ENCODE data around the gene DTWD1. TPM values are rescaled to one million over a fixed set of nuclear protein-coding genes. Genes with fewer than 3 reads are reported as not detected.

The DTWD1 gene
- polyA plus RNA-seq, 1 experiment, result 65.4 TPM

- DNase-seq (ENCODE audit: low read depth, low spot score), result no peak
- peak overlapping the region; percentile 69 for H3K4me3 ChIP-seq (ENCODE audit: low read depth, low read length)
- ChIA-PET POLR2A (interaction anchor here (0.6 to 1.0 kb wide), 6 partner anchors 25 to 431 kb away, joined by 3 to 16 read pairs (median 4); no protein-coding TSS in a partner anchor), CTCF (interaction anchor here (1.0 to 1.1 kb wide), 2 partner anchors 199 to 383 kb away, joined by 3 read pairs; no protein-coding TSS in a partner anchor)
- no peaks in the 10 kb centered on the region for H3K9me3 ChIP-seq (ENCODE audit: control insufficient read depth, insufficient read depth, low read length)
- peak overlapping the region; percentile 77 for H3K27ac ChIP-seq (ENCODE audit: low read depth, low read length)
- TF ChIP-seq, protein P1, sequence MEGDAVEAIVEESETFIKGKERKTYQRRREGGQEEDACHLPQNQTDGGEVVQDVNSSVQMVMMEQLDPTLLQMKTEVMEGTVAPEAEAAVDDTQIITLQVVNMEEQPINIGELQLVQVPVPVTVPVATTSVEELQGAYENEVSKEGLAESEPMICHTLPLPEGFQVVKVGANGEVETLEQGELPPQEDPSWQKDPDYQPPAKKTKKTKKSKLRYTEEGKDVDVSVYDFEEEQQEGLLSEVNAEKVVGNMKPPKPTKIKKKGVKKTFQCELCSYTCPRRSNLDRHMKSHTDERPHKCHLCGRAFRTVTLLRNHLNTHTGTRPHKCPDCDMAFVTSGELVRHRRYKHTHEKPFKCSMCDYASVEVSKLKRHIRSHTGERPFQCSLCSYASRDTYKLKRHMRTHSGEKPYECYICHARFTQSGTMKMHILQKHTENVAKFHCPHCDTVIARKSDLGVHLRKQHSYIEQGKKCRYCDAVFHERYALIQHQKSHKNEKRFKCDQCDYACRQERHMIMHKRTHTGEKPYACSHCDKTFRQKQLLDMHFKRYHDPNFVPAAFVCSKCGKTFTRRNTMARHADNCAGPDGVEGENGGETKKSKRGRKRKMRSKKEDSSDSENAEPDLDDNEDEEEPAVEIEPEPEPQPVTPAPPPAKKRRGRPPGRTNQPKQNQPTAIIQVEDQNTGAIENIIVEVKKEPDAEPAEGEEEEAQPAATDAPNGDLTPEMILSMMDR (IDR thresholded peaks at IDR 0.05; ENCODE audit: low read depth, low read length), result no peak
- no peaks in the 10 kb centered on the region for H3K27me3 ChIP-seq (ENCODE audit: control insufficient read depth, insufficient read depth, low read length)
Measured at GRCh38 chr15:49620199-49620598, 649 bp upstream of the DTWD1 start.

GRCh38 chr15:49621401-49621811 is 558 bp downstream of the DTWD1 start:
- peaks cover 4% of the 10 kb centered on the region; the same call in 1 of the 2 replicates for H3K9me3 ChIP-seq (ENCODE audit: control insufficient read depth, insufficient read depth, low read length)
- ChIA-PET CTCF (no interaction called here), POLR2A (interaction anchor here (0.6 to 1.0 kb wide), 10 partner anchors 141 to 430 kb away, joined by 3 to 16 read pairs (median 4); no protein-coding TSS in a partner anchor)
- no peak for DNase-seq (ENCODE audit: low read depth, low spot score)
- H3K27me3 ChIP-seq (ENCODE audit: control insufficient read depth, insufficient read depth, low read length), result no peaks in the 10 kb centered on the region
- TF ChIP-seq, protein P1 (IDR thresholded peaks at IDR 0.05; ENCODE audit: low read depth, low read length), result no peak
- peak overlapping the region; percentile 80 for H3K4me3 ChIP-seq (ENCODE audit: low read depth, low read length)
- peak overlapping the region; percentile 93 for H3K27ac ChIP-seq (ENCODE audit: low read depth, low read length)

GRCh38 chr15:49621887-49622286 is 1.0 kb downstream of the DTWD1 start:
- DNase-seq (ENCODE audit: low read depth, low spot score), result no peak
- POLR2A ChIA-PET, result no interaction called here
- TF ChIP-seq, protein P1 (IDR thresholded peaks at IDR 0.05; ENCODE audit: low read depth, low read length), result no peak
- Histone ChIP-seq H3K27ac (ENCODE audit: low read depth, low read length) (no peak overlapping the region), H3K9me3 (ENCODE audit: control insufficient read depth, insufficient read depth, low read length) (peaks cover 4% of the 10 kb centered on the region; the same call in 1 of the 2 replicates), H3K4me3 (ENCODE audit: low read depth, low read length) (peak overlapping the region; percentile 80), H3K27me3 (ENCODE audit: control insufficient read depth, insufficient read depth, low read length) (no peaks in the 10 kb centered on the region)
- CTCF ChIA-PET, result no interaction called here

DNA sequence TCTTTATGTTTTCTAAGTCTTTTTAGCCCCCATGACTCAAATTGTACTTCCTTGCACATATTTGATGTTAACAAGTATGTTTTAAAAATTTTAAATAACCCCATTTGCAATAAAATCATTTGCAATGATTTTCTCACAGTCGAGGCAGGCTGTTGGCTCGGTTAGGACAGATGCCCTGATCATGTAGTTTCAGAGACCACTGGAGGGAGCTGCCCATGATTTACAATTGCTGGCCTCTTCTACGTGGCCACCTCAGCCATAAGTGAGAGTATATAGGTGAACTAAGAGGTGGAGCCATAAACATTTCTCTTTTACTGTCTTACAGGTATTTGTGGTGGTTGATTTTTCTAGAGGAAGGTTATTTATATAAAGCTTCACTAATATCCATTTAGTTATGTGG is 1.7 kb downstream of the DTWD1 start:
- H3K4me3 ChIP-seq (ENCODE audit: low read depth, low read length), result peak overlapping the region; percentile 80
- peaks cover 4% of the 10 kb centered on the region; the same call in 1 of the 2 replicates for H3K9me3 ChIP-seq (ENCODE audit: control insufficient read depth, insufficient read depth, low read length)
- ChIA-PET POLR2A (no interaction called here), CTCF (interaction anchor here (0.9 to 1.1 kb wide), 2 partner anchors 74 to 381 kb away, joined by 3 to 9 read pairs; no protein-coding TSS in a partner anchor)
- no peak overlapping the region for H3K27ac ChIP-seq (ENCODE audit: low read depth, low read length)
- TF ChIP-seq, protein P1 (IDR thresholded peaks at IDR 0.05; ENCODE audit: low read depth, low read length), result peak; percentile 26
- H3K27me3 ChIP-seq (ENCODE audit: control insufficient read depth, insufficient read depth, low read length), result no peaks in the 10 kb centered on the region
- DNase-seq (ENCODE audit: low read depth, low spot score), result no peak

DNA sequence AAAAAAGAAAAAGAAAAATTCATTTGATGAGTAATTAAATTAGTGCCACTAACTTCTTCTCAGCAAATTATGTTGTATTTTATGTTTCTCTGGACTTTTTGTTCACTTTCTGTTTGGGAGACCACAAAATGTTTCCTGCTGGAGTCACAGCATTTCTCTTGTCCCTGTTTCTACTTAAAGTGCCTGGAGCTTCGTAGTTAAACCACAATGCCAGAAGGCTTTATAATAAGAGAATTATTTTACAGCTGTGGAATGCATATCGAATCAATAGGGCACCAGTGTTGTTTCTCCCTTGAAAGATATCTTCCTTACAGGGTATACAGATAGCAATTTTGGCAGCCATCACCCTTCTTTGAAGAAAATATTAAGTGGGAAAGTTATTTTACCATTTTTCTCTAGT is 3.2 kb downstream of the DTWD1 start:
- TF ChIP-seq, protein P1 (IDR thresholded peaks at IDR 0.05; ENCODE audit: low read depth, low read length), result no peak
- Histone ChIP-seq H3K9me3 (ENCODE audit: control insufficient read depth, insufficient read depth, low read length) (peaks cover 4% of the 10 kb centered on the region; the same call in 1 of the 2 replicates), H3K4me3 (ENCODE audit: low read depth, low read length) (no peak overlapping the region), H3K27me3 (ENCODE audit: control insufficient read depth, insufficient read depth, low read length) (no peaks in the 10 kb centered on the region), H3K27ac (ENCODE audit: low read depth, low read length) (no peak overlapping the region)
- DNase-seq (ENCODE audit: low read depth, low spot score), result no peak
- POLR2A ChIA-PET, result no interaction called here
- CTCF ChIA-PET, result no interaction called here

Measured in AG04450 (cell line).